Endothelial cell of umbilical vein (primary cell): Measurements from ENCODE around the gene OSBP2. TPM values are rescaled to one million over a fixed set of nuclear protein-coding genes. Genes with fewer than 3 reads are reported as not detected.

Experiments
- Bru-seq: library from RNA; stranded (reverse); fragments of 400-500 nt; gene quantifications from one replicate; lab custom pipeline; 2021; lab: Mats Ljungman, UMichigan
- BruChase-seq, 2 experiments: library from RNA; stranded (reverse); fragments of 400-500 nt; gene quantifications; one replicate each; lab custom pipeline; 2021; lab: Mats Ljungman, UMichigan
- BruUV-seq: library from RNA; stranded (reverse); fragments of 400-500 nt; replicated peaks from 2 replicates; lab custom pipeline; 2021; lab: Mats Ljungman, UMichigan
- CTCF ChIA-PET: fragments of 300-600, 350-600 bp; sonication (Branson Sonifier 250); formaldehyde crosslinking; loops from one replicate; lab custom pipeline; 2021; ENCODE audit warnings: antibody characterized with exemption, inconsistent platforms; lab: Charles Lee
- POLR2A ChIA-PET: fragments of 300-600, 350-600 bp; sonication (Branson Sonifier 250); formaldehyde crosslinking; loops from one replicate; lab custom pipeline; 2021; ENCODE audit warnings: antibody characterized with exemption, inconsistent platforms; lab: Charles Lee
- DNase-seq: peaks from one replicate; pipeline ENCODE4 v3.0.0-alpha.2; 2011; ENCODE audit warnings: low read depth, low spot score
- FAIRE-seq: peaks from 2 replicates; lab custom pipeline; 2011; peaks lifted over from hg19 to GRCh38; lab: Jason Lieb, UNC
- H2AFZ ChIP-seq: 2 replicates; pipeline ENCODE4 v1.6.0; 2012; ENCODE audit warnings: low read depth, low read length, control low read depth, inconsistent platforms
- H3K27ac ChIP-seq: 2 replicates; pipeline ENCODE4 v1.5.1; 2011; ENCODE audit warnings: low read depth, mild to moderate bottlenecking, control low read depth, low read length, moderate library complexity; ENCODE audit not compliant: insufficient read depth
- H3K27me3 ChIP-seq, 2 experiments: 2 replicates each; pipeline versions ENCODE4 v1.6.0 to v1.6.1; 2011; ENCODE audit warnings: low read length in 2 of 2, mixed read lengths in 1 of 2; ENCODE audit not compliant: control insufficient read depth in 2 of 2, insufficient read depth in 2 of 2
- H3K36me3 ChIP-seq, 2 experiments: 2 replicates in 1 of 2; 3 replicates in 1 of 2; pipeline ENCODE4 v1.5.1; 2011; ENCODE audit warnings: low read length in 2 of 2, mild to moderate bottlenecking in 1 of 2, moderate library complexity in 1 of 2; ENCODE audit not compliant: control insufficient read depth in 2 of 2, insufficient read depth in 2 of 2; ENCODE audit errors: extremely low read depth in 1 of 2
- H3K4me1 ChIP-seq: 3 replicates; pipeline ENCODE4 v1.5.1; 2011; ENCODE audit warnings: mild to moderate bottlenecking, low read length; ENCODE audit not compliant: control insufficient read depth, insufficient read depth; ENCODE audit errors: extremely low read depth
- H3K4me2 ChIP-seq: 2 replicates; pipeline ENCODE4 v1.6.1; 2011; ENCODE audit warnings: low read length, control low read depth, mixed read lengths; ENCODE audit not compliant: insufficient read depth
- H3K4me3 ChIP-seq, 3 experiments: fragments of 200-600 bp in 1 of 3; sonication (generic), shearing (Covaris generic) in 1 of 3; replicated peaks in 1 of 3; 2 replicates each; pipeline ENCODE4 v1.5.1; 2011 to 2016; ENCODE audit warnings: control low read depth in 3 of 3, low read length in 3 of 3, mild to moderate bottlenecking in 2 of 3, inconsistent platforms in 1 of 3, low read depth in 1 of 3, moderate library complexity in 1 of 3; ENCODE audit not compliant: insufficient read depth in 1 of 3
- H3K79me2 ChIP-seq: 2 replicates; pipeline ENCODE4 v1.6.0; 2012; ENCODE audit warnings: low read length, inconsistent platforms; ENCODE audit not compliant: control insufficient read depth, insufficient read depth
- H3K9ac ChIP-seq: replicated peaks from 2 replicates; pipeline ENCODE3; 2011; ENCODE audit warnings: low read length, control low read depth; ENCODE audit not compliant: insufficient read depth; ENCODE audit errors: extremely low read depth
- H3K9me1 ChIP-seq: replicated peaks from 3 replicates; pipeline ENCODE4 v1.6.0; 2011; ENCODE audit warnings: mild to moderate bottlenecking, low read length; ENCODE audit not compliant: control insufficient read depth, insufficient read depth; ENCODE audit errors: extremely low read depth
- H3K9me3 ChIP-seq: replicated peaks from 2 replicates; pipeline ENCODE4 v1.5.1; 2012; ENCODE audit warnings: low read length, inconsistent platforms; ENCODE audit not compliant: control insufficient read depth, insufficient read depth
- H4K20me1 ChIP-seq: replicated peaks from 2 replicates; pipeline ENCODE3; 2011; ENCODE audit warnings: mild to moderate bottlenecking, low read length; ENCODE audit not compliant: control insufficient read depth, insufficient read depth; ENCODE audit errors: extremely low read depth
- EZH2 ChIP-seq: IDR thresholded peaks from 2 replicates; pipeline ENCODE4 v1.6.1; 2012; ENCODE audit warnings: borderline replicate concordance, low read depth, mild to moderate bottlenecking, moderate library complexity, low read length, inconsistent platforms; ENCODE audit not compliant: severe bottlenecking
- dilution Hi-C: fragments of 300-500 bp; cut with MboI; formaldehyde crosslinking; loops from one replicate; pipeline ENCODE4 v1.15.0; 2019; ENCODE audit warnings: low sequenced_read_pairs; ENCODE audit not compliant: extremely low pct_ligation_motif_present
- intact Hi-C: fragments of 100-400 bp; cut with micrococcal nuclease; formaldehyde crosslinking; loops from one replicate; pipeline ENCODE4 v1.10.0; 2022
- long read RNA-seq: library from polyadenylated mRNA; stranded (forward); transcript quantifications from one replicate; pipeline ENCODE4 v2.0.0, GENCODE V29; 2021
- polyA minus RNA-seq, 3 experiments: library from RNA; depleted of rRNA, polyadenylated mRNA; stranded (reverse); fragments of >200 nt; gene quantifications; 1 replicate in 1 of 3; 2 replicates in 2 of 3; pipeline ENCODE4 v1.2.3, GENCODE V29; 2011
- polyA plus RNA-seq, 4 experiments: library from polyadenylated mRNA; depleted of rRNA in 3 of 4; stranded (reverse) in 3 of 4; unstranded in 1 of 4; fragments of >200 nt; gene quantifications; 2 replicates each; pipeline versions ENCODE4 v1.2.1 to v1.2.3, GENCODE V29; 2011 to 2012; ENCODE audit warnings: missing spikeins in 1 of 4
- total RNA-seq: library from RNA; stranded (reverse); gene quantifications from 2 replicates; pipeline ENCODE4 v1.2.3, GENCODE V29; 2021
- TF ChIP-seq, protein P1 (sequence below): IDR thresholded peaks from 2 replicates; pipeline ENCODE4 v1.6.1; 2011; ENCODE audit not compliant: insufficient read depth, insufficient read length

OSBP2 gene, protein sequence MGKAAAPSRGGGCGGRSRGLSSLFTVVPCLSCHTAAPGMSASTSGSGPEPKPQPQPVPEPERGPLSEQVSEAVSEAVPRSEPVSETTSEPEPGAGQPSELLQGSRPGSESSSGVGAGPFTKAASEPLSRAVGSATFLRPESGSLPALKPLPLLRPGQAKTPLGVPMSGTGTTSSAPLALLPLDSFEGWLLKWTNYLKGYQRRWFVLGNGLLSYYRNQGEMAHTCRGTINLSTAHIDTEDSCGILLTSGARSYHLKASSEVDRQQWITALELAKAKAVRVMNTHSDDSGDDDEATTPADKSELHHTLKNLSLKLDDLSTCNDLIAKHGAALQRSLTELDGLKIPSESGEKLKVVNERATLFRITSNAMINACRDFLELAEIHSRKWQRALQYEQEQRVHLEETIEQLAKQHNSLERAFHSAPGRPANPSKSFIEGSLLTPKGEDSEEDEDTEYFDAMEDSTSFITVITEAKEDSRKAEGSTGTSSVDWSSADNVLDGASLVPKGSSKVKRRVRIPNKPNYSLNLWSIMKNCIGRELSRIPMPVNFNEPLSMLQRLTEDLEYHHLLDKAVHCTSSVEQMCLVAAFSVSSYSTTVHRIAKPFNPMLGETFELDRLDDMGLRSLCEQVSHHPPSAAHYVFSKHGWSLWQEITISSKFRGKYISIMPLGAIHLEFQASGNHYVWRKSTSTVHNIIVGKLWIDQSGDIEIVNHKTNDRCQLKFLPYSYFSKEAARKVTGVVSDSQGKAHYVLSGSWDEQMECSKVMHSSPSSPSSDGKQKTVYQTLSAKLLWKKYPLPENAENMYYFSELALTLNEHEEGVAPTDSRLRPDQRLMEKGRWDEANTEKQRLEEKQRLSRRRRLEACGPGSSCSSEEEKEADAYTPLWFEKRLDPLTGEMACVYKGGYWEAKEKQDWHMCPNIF
- total RNA-seq (6.5 and 7.5 TPM in 2 replicates), polyA plus RNA-seq (4.1 and 4.3 TPM in 2 replicates), polyA minus RNA-seq (7.8 and 8.4 TPM in 2 replicates), Bru-seq, nascent RNA (percentile 48 among the genes with signal in this experiment), BruChase-seq, experiment 1, labeled RNA remaining after a 6-hour chase (percentile 56 among the genes with signal in this experiment), BruChase-seq, experiment 2, labeled RNA remaining after a 2-hour chase (percentile 51 among the genes with signal in this experiment)
- polyA plus RNA-seq (2011; cell fraction: cytosol; rRNA removed), result 2.9 and 3.6 TPM in 2 replicates
- 4.3 and 5.9 TPM in 2 replicates for polyA plus RNA-seq (2011; cell fraction: nucleus; rRNA removed)
- 2.8 and 3.4 TPM in 2 replicates for polyA plus RNA-seq (2012)
- 56.5 TPM for polyA minus RNA-seq (2011; cell fraction: cytosol; rRNA and poly(A)+ RNA removed)
- polyA minus RNA-seq (2011; cell fraction: nucleus; rRNA and poly(A)+ RNA removed), result 5.9 and 9.7 TPM in 2 replicates
- long read RNA-seq, partial matches to known transcripts, result 0 of 10 reads
- long read RNA-seq, other reads (novel, unspliced or antisense), result 9 of 10 reads

DNA sequence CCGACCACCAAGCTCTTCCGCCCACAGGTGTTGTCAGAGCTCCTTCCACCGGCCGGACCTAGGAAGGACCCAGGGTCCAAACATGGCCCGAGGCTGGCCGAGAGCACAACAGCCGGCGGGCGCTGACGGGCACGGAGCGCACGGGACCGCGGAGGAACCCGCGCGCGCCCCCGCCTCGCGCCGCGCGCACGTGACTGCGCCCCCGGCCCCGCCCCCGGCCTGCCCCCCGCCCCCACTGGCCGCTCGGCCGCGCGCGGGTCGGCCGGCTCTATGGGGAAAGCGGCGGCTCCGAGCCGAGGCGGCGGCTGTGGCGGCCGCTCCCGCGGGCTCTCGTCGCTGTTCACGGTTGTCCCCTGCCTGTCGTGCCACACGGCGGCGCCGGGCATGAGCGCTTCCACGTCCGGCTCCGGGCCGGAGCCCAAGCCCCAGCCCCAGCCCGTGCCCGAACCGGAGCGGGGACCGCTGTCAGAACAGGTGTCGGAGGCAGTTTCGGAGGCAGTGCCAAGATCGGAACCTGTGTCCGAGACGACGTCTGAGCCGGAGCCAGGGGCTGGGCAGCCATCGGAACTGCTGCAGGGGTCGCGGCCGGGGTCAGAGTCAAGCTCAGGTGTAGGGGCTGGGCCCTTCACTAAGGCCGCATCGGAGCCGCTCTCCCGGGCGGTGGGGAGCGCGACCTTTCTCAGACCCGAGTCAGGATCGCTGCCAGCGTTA, at the start of gene OSBP2:
TSS of gene OSBP2 (plus strand) at position 235 of the 711 bp plus-strand sequence. CDS start at position 271, 36 bp downstream.
- Histone ChIP-seq H3K9me1 (no peaks in the 10 kb centered on the region), H3K79me2 (no peaks in the 10 kb centered on the region), H3K9me3 (no peaks in the 10 kb centered on the region), H3K9ac (peak within 1 kb of the TSS; percentile 43), H3K4me1 (peaks cover 9% of the 10 kb centered on the region), H3K36me3 (no peaks in the 10 kb centered on the region), H3K27me3 (no peaks in the 10 kb centered on the region), H3K4me2 (peak within 1 kb of the TSS; percentile 75), H3K27ac (peak within 1 kb of the TSS; percentile 5), H4K20me1 (no peaks in the 10 kb centered on the region), H2AFZ (peak within 1 kb of the TSS; percentile 97), H3K4me3 (peak within 1 kb of the TSS; percentile 53 to 66 (median 61))
- DNase-seq (peak; percentile 30), FAIRE-seq (no peak)
- dilution Hi-C loops (loop anchor here (10.0 kb wide), 1 partner anchor 240 kb away; no protein-coding TSS in a partner anchor), intact Hi-C loops (loop anchor here (1.0 to 2.0 kb wide), 4 partner anchors 28 to 61 kb away; partner anchors contain the start of genes DUSP18 and SLC35E4)
- TF ChIP-seq, protein P1, sequence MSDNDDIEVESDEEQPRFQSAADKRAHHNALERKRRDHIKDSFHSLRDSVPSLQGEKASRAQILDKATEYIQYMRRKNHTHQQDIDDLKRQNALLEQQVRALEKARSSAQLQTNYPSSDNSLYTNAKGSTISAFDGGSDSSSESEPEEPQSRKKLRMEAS, result no peak
- peak; percentile 12 for TF ChIP-seq EZH2
- POLR2A ChIA-PET, result no interaction called here
- BruUV-seq, result no TSS peak
- CTCF ChIA-PET, result interaction anchor here (1.1 to 3.4 kb wide), 3 partner anchors 60 kb away, joined by 7 to 41 read pairs (median 8); partner anchors contain the start of gene SLC35E4
